ENCODE results near the gene SUMO2.
"Not testable (repeated sequence)": the region's sequence is repeated elsewhere in the genome, so short reads cannot be mapped to it uniquely, and the experiment has no call there.

The SUMO2 gene

GRCh38 chr17:75182569-75183436 lies at the start of gene SUMO2:
TSS of gene SUMO2 (minus strand) at chr17:75182959. CDS start at chr17:75182834, 125 bp downstream.
- peak; percentile 86 to 93 for DNase-seq (ENCODE audit: extremely low read depth in 1 of 2, low read depth in 1 of 2)

- no peak for DNase-seq (ENCODE audit: extremely low read depth in 1 of 2, low read depth in 1 of 2)
Measured at GRCh38 chr17:75231741-75232464, 49.1 kb upstream of the SUMO2 start.

GRCh38 chr17:75231071-75231470 lies 48.3 kb upstream of the SUMO2 start:
- no peak for DNase-seq (ENCODE audit: extremely low read depth in 1 of 2, low read depth in 1 of 2)

- no peak for DNase-seq (ENCODE audit: extremely low read depth in 1 of 2, low read depth in 1 of 2)
Measured at GRCh38 chr17:75228847-75229246, 46.1 kb upstream of the SUMO2 start.

- DNase-seq (ENCODE audit: extremely low read depth in 1 of 2, low read depth in 1 of 2): no peak
Measured at GRCh38 chr17:75228305-75228704, 45.5 kb upstream of the SUMO2 start.

GRCh38 chr17:75227729-75228128 lies 45.0 kb upstream of the SUMO2 start:
- no peak for DNase-seq (ENCODE audit: extremely low read depth in 1 of 2, low read depth in 1 of 2)

- no peak for DNase-seq (ENCODE audit: extremely low read depth in 1 of 2, low read depth in 1 of 2)
Measured at GRCh38 chr17:75225016-75225415, 42.3 kb upstream of the SUMO2 start.

GRCh38 chr17:75219815-75220214 lies 37.1 kb upstream of the SUMO2 start:
- no peak for DNase-seq (ENCODE audit: extremely low read depth in 1 of 2, low read depth in 1 of 2)

GRCh38 chr17:75218131-75218530 lies 35.4 kb upstream of the SUMO2 start:
- no peak for DNase-seq (ENCODE audit: extremely low read depth in 1 of 2, low read depth in 1 of 2)

- DNase-seq (ENCODE audit: extremely low read depth in 1 of 2, low read depth in 1 of 2): no peak
Measured at GRCh38 chr17:75209061-75209460, 26.3 kb upstream of the SUMO2 start.

- no peak for DNase-seq (ENCODE audit: extremely low read depth in 1 of 2, low read depth in 1 of 2)
Measured at GRCh38 chr17:75208161-75208560, 25.4 kb upstream of the SUMO2 start.

GRCh38 chr17:75207760-75208159 lies 25.0 kb upstream of the SUMO2 start:
- DNase-seq (ENCODE audit: extremely low read depth in 1 of 2, low read depth in 1 of 2): no peak

- DNase-seq (ENCODE audit: extremely low read depth in 1 of 2, low read depth in 1 of 2): not testable (repeated sequence)
Measured at GRCh38 chr17:75207050-75207407, 24.3 kb upstream of the SUMO2 start.

- no peak for DNase-seq (ENCODE audit: extremely low read depth in 1 of 2, low read depth in 1 of 2)
Measured at GRCh38 chr17:75205793-75206163, 23.0 kb upstream of the SUMO2 start.

- DNase-seq (ENCODE audit: extremely low read depth in 1 of 2, low read depth in 1 of 2): peak; percentile 86 to 89
Measured at GRCh38 chr17:75205037-75205792, 22.5 kb upstream of the SUMO2 start, which contains the start of gene NUP85. TSS of gene NUP85 (plus strand) at chr17:75205679. CDS start at chr17:75205762, 83 bp downstream.

- DNase-seq (ENCODE audit: extremely low read depth in 1 of 2, low read depth in 1 of 2): no peak
Measured at GRCh38 chr17:75199886-75200618, 17.3 kb upstream of the SUMO2 start.

- DNase-seq (ENCODE audit: extremely low read depth in 1 of 2, low read depth in 1 of 2): no peak
Measured at GRCh38 chr17:75194879-75195278, 12.1 kb upstream of the SUMO2 start.

GRCh38 chr17:75191584-75191983 lies 8.8 kb upstream of the SUMO2 start:
- no peak for DNase-seq (ENCODE audit: extremely low read depth in 1 of 2, low read depth in 1 of 2)

- no peak for DNase-seq (ENCODE audit: extremely low read depth in 1 of 2, low read depth in 1 of 2)
Measured at GRCh38 chr17:75188614-75189013, 5.9 kb upstream of the SUMO2 start.

- no peak for DNase-seq (ENCODE audit: extremely low read depth in 1 of 2, low read depth in 1 of 2)
Measured at GRCh38 chr17:75183999-75184884, 1.5 kb upstream of the SUMO2 start.

Data from stimulated activated CD8-positive, alpha-beta memory T cell treated with anti-CD3 and anti-CD28 coated beads, Interleukin-7, amount 100 ng/mL, for 48 hours (primary cell).